ENCODE results near the gene CADPS2.

Gene CADPS2

GRCh38 chr7:122766593-122766992, 119.7 kb downstream of the CADPS2 start:
- no peak for FAIRE-seq
- TF ChIP-seq SPI1 (IDR thresholded peaks at IDR 0.05; ENCODE audit: low read depth, low read length): no peak
- TF ChIP-seq TAF1 (IDR thresholded peaks at IDR 0.05; ENCODE audit: low read depth, low read length): no peak
- no peak for TF ChIP-seq POU2F2 (IDR thresholded peaks at IDR 0.05; ENCODE audit: low read depth, low read length)
- TF ChIP-seq POLR2A (IDR thresholded peaks at IDR 0.05; ENCODE audit: low read depth, low read length): no peak
- DNase-seq (ENCODE audit: insufficient read length, low spot score): no peak

- FAIRE-seq: no peak
- TF ChIP-seq POLR2AphosphoS5 (IDR thresholded peaks at IDR 0.05; ENCODE audit: low read depth, low read length) (no peak), POU2F2 (IDR thresholded peaks at IDR 0.05; ENCODE audit: low read depth, low read length) (no peak), SPI1 (IDR thresholded peaks at IDR 0.05; ENCODE audit: low read depth, low read length) (no peak), POLR2A (IDR thresholded peaks at IDR 0.05; ENCODE audit: low read depth, low read length) (no peak), TAF1 (IDR thresholded peaks at IDR 0.05; ENCODE audit: low read depth, low read length) (no peak), PAX5 (IDR thresholded peaks at IDR 0.05; ENCODE audit: insufficient read depth, low read length, severe bottlenecking) (no peak)
These were observed 121.4 kb downstream of the CADPS2 start for GRCh38 chr7:122764902-122765301.

GRCh38 chr7:122764020-122764419, 122.2 kb downstream of the CADPS2 start:
- FAIRE-seq: no peak
- TF ChIP-seq POLR2AphosphoS5 (IDR thresholded peaks at IDR 0.05; ENCODE audit: low read depth, low read length): no peak
- TF ChIP-seq SPI1 (IDR thresholded peaks at IDR 0.05; ENCODE audit: low read depth, low read length): no peak
- TF ChIP-seq PAX5 (IDR thresholded peaks at IDR 0.05; ENCODE audit: insufficient read depth, low read length, severe bottlenecking): no peak
- TF ChIP-seq POU2F2 (IDR thresholded peaks at IDR 0.05; ENCODE audit: low read depth, low read length): no peak
- no peak for TF ChIP-seq TAF1 (IDR thresholded peaks at IDR 0.05; ENCODE audit: low read depth, low read length)
- no peak for DNase-seq (ENCODE audit: insufficient read length, low spot score)

More at GRCh38 chr7:122764902-122765301, 121.4 kb downstream of the CADPS2 start:
- no peak for DNase-seq (ENCODE audit: insufficient read length, low spot score)

GRCh38 chr7:122762071-122762470, 124.2 kb downstream of the CADPS2 start:
- FAIRE-seq: no peak
- DNase-seq (ENCODE audit: insufficient read length, low spot score): no peak
- TF ChIP-seq POU2F2 (IDR thresholded peaks at IDR 0.05; ENCODE audit: low read depth, low read length): no peak
- TF ChIP-seq POLR2AphosphoS5 (IDR thresholded peaks at IDR 0.05; ENCODE audit: low read depth, low read length): no peak
- TF ChIP-seq TAF1 (IDR thresholded peaks at IDR 0.05; ENCODE audit: low read depth, low read length): no peak

- no peak for DNase-seq (ENCODE audit: insufficient read length, low spot score)
- FAIRE-seq: no peak
- TF ChIP-seq POU2F2 (IDR thresholded peaks at IDR 0.05; ENCODE audit: low read depth, low read length): no peak
- TF ChIP-seq POLR2AphosphoS5 (IDR thresholded peaks at IDR 0.05; ENCODE audit: low read depth, low read length): no peak
- TF ChIP-seq TAF1 (IDR thresholded peaks at IDR 0.05; ENCODE audit: low read depth, low read length): no peak
- no peak for TF ChIP-seq PAX5 (IDR thresholded peaks at IDR 0.05; ENCODE audit: insufficient read depth, low read length, severe bottlenecking)
- TF ChIP-seq POLR2A (IDR thresholded peaks at IDR 0.05; ENCODE audit: low read depth, low read length): no peak
- TF ChIP-seq SPI1 (IDR thresholded peaks at IDR 0.05; ENCODE audit: low read depth, low read length): no peak
These were observed 127.8 kb downstream of the CADPS2 start for GRCh38 chr7:122758501-122758900.

GRCh38 chr7:122756860-122757259, 129.4 kb downstream of the CADPS2 start:
- DNase-seq (ENCODE audit: insufficient read length, low spot score) (no peak), FAIRE-seq (no peak)
- TF ChIP-seq TAF1 (IDR thresholded peaks at IDR 0.05; ENCODE audit: low read depth, low read length) (no peak), POU2F2 (IDR thresholded peaks at IDR 0.05; ENCODE audit: low read depth, low read length) (no peak), PAX5 (IDR thresholded peaks at IDR 0.05; ENCODE audit: insufficient read depth, low read length, severe bottlenecking) (no peak), SPI1 (IDR thresholded peaks at IDR 0.05; ENCODE audit: low read depth, low read length) (no peak), POLR2AphosphoS5 (IDR thresholded peaks at IDR 0.05; ENCODE audit: low read depth, low read length) (no peak), POLR2A (IDR thresholded peaks at IDR 0.05; ENCODE audit: low read depth, low read length) (no peak)

- DNase-seq (ENCODE audit: insufficient read length, low spot score) (no peak), FAIRE-seq (no peak)
- TF ChIP-seq POU2F2 (IDR thresholded peaks at IDR 0.05; ENCODE audit: low read depth, low read length): no peak
These were observed 130.6 kb downstream of the CADPS2 start for GRCh38 chr7:122755696-122756095.

GRCh38 chr7:122752583-122752982, 133.7 kb downstream of the CADPS2 start:
- DNase-seq (ENCODE audit: insufficient read length, low spot score) (no peak), FAIRE-seq (no peak)
- no peak for TF ChIP-seq SPI1 (IDR thresholded peaks at IDR 0.05; ENCODE audit: low read depth, low read length)
- TF ChIP-seq POLR2AphosphoS5 (IDR thresholded peaks at IDR 0.05; ENCODE audit: low read depth, low read length): no peak
- TF ChIP-seq POU2F2 (IDR thresholded peaks at IDR 0.05; ENCODE audit: low read depth, low read length): no peak
- TF ChIP-seq PAX5 (IDR thresholded peaks at IDR 0.05; ENCODE audit: insufficient read depth, low read length, severe bottlenecking): no peak
- TF ChIP-seq TAF1 (IDR thresholded peaks at IDR 0.05; ENCODE audit: low read depth, low read length): no peak
- no peak for TF ChIP-seq POLR2A (IDR thresholded peaks at IDR 0.05; ENCODE audit: low read depth, low read length)

GRCh38 chr7:122750389-122750788, 135.9 kb downstream of the CADPS2 start:
- TF ChIP-seq PAX5 (IDR thresholded peaks at IDR 0.05; ENCODE audit: insufficient read depth, low read length, severe bottlenecking) (no peak), POLR2A (IDR thresholded peaks at IDR 0.05; ENCODE audit: low read depth, low read length) (no peak), POU2F2 (IDR thresholded peaks at IDR 0.05; ENCODE audit: low read depth, low read length) (no peak), TAF1 (IDR thresholded peaks at IDR 0.05; ENCODE audit: low read depth, low read length) (no peak), POLR2AphosphoS5 (IDR thresholded peaks at IDR 0.05; ENCODE audit: low read depth, low read length) (no peak), SPI1 (IDR thresholded peaks at IDR 0.05; ENCODE audit: low read depth, low read length) (no peak)
- DNase-seq (ENCODE audit: insufficient read length, low spot score) (no peak), FAIRE-seq (no peak)

- TF ChIP-seq PAX5 (IDR thresholded peaks at IDR 0.05; ENCODE audit: insufficient read depth, low read length, severe bottlenecking) (no peak), TAF1 (IDR thresholded peaks at IDR 0.05; ENCODE audit: low read depth, low read length) (no peak), POU2F2 (IDR thresholded peaks at IDR 0.05; ENCODE audit: low read depth, low read length) (no peak), POLR2A (IDR thresholded peaks at IDR 0.05; ENCODE audit: low read depth, low read length) (no peak), POLR2AphosphoS5 (IDR thresholded peaks at IDR 0.05; ENCODE audit: low read depth, low read length) (no peak), SPI1 (IDR thresholded peaks at IDR 0.05; ENCODE audit: low read depth, low read length) (no peak)
- no peak for DNase-seq (ENCODE audit: insufficient read length, low spot score)
- FAIRE-seq: no peak
These were observed 138.1 kb downstream of the CADPS2 start for GRCh38 chr7:122748195-122748594.
